Measurements from ENCODE around the gene SEC24D.

DNA sequence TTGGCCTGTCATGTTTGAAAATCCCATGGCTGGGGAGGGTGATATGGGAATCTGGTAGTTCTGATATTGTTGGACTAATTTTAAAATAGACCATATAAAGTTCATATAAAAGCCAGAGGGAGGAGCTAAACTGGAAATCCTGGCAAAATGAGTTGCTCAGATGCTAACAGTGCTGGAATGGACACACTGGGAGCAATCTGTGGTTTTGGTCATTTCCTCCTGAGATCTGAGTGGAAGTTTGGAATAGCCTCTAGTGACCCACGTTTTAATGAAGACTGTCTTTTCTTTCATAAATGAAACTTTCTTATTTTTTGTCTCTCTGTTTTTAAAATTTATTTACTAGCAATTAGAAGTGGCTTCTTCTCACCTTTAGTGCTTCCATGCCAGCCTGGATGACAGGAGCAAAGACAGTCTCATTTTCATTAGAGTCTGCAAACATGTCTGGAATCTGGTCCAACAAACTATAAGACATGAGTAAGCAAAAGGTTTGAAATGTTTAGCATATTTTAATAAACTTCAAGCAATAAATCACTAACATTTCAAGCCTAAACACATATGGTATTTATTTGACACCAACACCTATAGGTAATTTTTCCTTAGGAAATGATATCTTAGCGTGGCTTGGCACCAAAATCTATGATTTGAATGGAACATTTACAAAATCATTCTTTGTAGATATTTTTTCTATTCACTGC lies 84.2 kb downstream of the SEC24D start:
- TF ChIP-seq, protein P1, sequence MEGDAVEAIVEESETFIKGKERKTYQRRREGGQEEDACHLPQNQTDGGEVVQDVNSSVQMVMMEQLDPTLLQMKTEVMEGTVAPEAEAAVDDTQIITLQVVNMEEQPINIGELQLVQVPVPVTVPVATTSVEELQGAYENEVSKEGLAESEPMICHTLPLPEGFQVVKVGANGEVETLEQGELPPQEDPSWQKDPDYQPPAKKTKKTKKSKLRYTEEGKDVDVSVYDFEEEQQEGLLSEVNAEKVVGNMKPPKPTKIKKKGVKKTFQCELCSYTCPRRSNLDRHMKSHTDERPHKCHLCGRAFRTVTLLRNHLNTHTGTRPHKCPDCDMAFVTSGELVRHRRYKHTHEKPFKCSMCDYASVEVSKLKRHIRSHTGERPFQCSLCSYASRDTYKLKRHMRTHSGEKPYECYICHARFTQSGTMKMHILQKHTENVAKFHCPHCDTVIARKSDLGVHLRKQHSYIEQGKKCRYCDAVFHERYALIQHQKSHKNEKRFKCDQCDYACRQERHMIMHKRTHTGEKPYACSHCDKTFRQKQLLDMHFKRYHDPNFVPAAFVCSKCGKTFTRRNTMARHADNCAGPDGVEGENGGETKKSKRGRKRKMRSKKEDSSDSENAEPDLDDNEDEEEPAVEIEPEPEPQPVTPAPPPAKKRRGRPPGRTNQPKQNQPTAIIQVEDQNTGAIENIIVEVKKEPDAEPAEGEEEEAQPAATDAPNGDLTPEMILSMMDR (IDR thresholded peaks at IDR 0.05), result no peak
- no peak for TF ChIP-seq EZH2 (IDR thresholded peaks at IDR 0.05)

All from neural progenitor cell (in vitro differentiated cells).